K562 (cell line): ENCODE measurements around the gene SMC6. TPM values are rescaled to one million over a fixed set of nuclear protein-coding genes. Genes with fewer than 3 reads are reported as not detected.

Experiments used
- ARNT ChIP-seq, 2 experiments: fragments of 450-650 bp; IDR thresholded peaks; 2 replicates each; pipeline ENCODE4 v1.6.1; 2016; ENCODE audit warnings: mild to moderate bottlenecking in 1 of 2
- DPF2 ChIP-seq: fragments of 450-650 bp; IDR thresholded peaks from 2 replicates; pipeline ENCODE4 v1.6.1; 2016
- EP400 ChIP-seq: fragments of 450-650 bp; IDR thresholded peaks from 2 replicates; pipeline ENCODE4 v1.6.1; 2017; ENCODE audit warnings: antibody characterized with exemption, mild to moderate bottlenecking, moderate library complexity
- FOXK1 ChIP-seq: sonication (generic); formaldehyde crosslinking; IDR thresholded peaks from 2 replicates; pipeline ENCODE4 v1.8.0; 2022; ENCODE audit warnings: missing genetic modification reagents, mild to moderate bottlenecking, borderline replicate concordance
- HMBOX1 ChIP-seq: sonication (generic); IDR thresholded peaks from 2 replicates; pipeline ENCODE4 v1.6.1; 2016
- HNRNPH1 ChIP-seq: fragments of 200-400 bp; formaldehyde crosslinking; optimal IDR thresholded peaks from 2 replicates; pipeline ENCODE3; 2017; ENCODE audit warnings: low read depth, mild to moderate bottlenecking, low read length, moderate library complexity
- KLF10 ChIP-seq: fragments of 250-450 bp; sonication (Bioruptor Pico); IDR thresholded peaks from 2 replicates; pipeline ENCODE4 v1.6.1; 2021; ENCODE audit warnings: matching md5 sums
- MEF2D ChIP-seq: conservative IDR thresholded peaks from 2 replicates; pipeline ENCODE4 v1.6.1; 2016; ENCODE audit warnings: low read depth, missing genetic modification characterization, missing compliant biosample characterization
- NELFE ChIP-seq: IDR thresholded peaks from 2 replicates; pipeline ENCODE4 v1.6.1; 2011; ENCODE audit warnings: mild to moderate bottlenecking; ENCODE audit not compliant: insufficient read depth, insufficient read length
- SAFB2 ChIP-seq: fragments of 200-400 bp; formaldehyde crosslinking; IDR thresholded peaks from 2 replicates; pipeline ENCODE4 v1.6.1; 2018; ENCODE audit warnings: borderline replicate concordance, low read length, low read depth, moderate library complexity; ENCODE audit not compliant: severe bottlenecking
- SIX5 ChIP-seq, 2 experiments: IDR thresholded peaks; 2 replicates each; pipeline ENCODE4 v1.6.1; 2011; ENCODE audit warnings: low read length in 2 of 2, borderline replicate concordance in 1 of 2, low read depth in 1 of 2, mild to moderate bottlenecking in 1 of 2, moderate library complexity in 1 of 2; ENCODE audit not compliant: insufficient read depth in 1 of 2
- SMARCB1 ChIP-seq: IDR thresholded peaks from 2 replicates; pipeline ENCODE4 v1.6.1; 2011; ENCODE audit warnings: improper control_type of control experiment, low read depth; ENCODE audit not compliant: insufficient read length
- TCF3 ChIP-seq: sonication (generic); formaldehyde crosslinking; IDR thresholded peaks from 2 replicates; pipeline ENCODE4 v1.4.0; 2020; ENCODE audit warnings: mild to moderate bottlenecking, missing genetic modification reagents
- THAP7 ChIP-seq: fragments of 250-450 bp; sonication (Bioruptor Pico); IDR thresholded peaks from 2 replicates; pipeline ENCODE4 v1.5.0; 2021
- ZNF280A ChIP-seq: fragments of 450-650 bp; IDR thresholded peaks from 2 replicates; pipeline ENCODE4 v1.6.1; 2018; ENCODE audit warnings: mild to moderate bottlenecking, low read depth; ENCODE audit not compliant: partially characterized antibody
- ZNF668 ChIP-seq: fragments of 250-450 bp; sonication (Bioruptor Pico); IDR thresholded peaks from 2 replicates; pipeline ENCODE4 v1.8.0; 2022; ENCODE audit warnings: mild to moderate bottlenecking, inconsistent platforms
- polyA plus RNA-seq, 8 experiments: library from polyadenylated mRNA; depleted of rRNA in 4 of 8; stranded (reverse) in 5 of 8; unstranded in 3 of 8; fragments of >200 nt; fragmentation: Nextera tagmentation in 2 of 8; fragmentation: Illumina TruSeq in 1 of 8; extraction: Ambion mirVana in 2 of 8; extraction: Trizol in 1 of 8; gene quantifications; 2 replicates each; pipeline versions ENCODE4 v1.2.1 to v1.2.3, GENCODE V29; 2011 to 2014; ENCODE audit warnings: inconsistent platforms in 1 of 8, missing spikeins in 1 of 8
- total RNA-seq, 7 experiments: library from RNA; depleted of rRNA in 6 of 7; stranded (reverse); fragments of >200 nt in 6 of 7; fragmentation: Illumina TruSeq in 2 of 7; extraction: Trizol in 2 of 7; gene quantifications; 2 replicates each; pipeline versions ENCODE4 v1.2.1 to v1.2.3, GENCODE V29; 2011 to 2021; ENCODE audit warnings: low replicate concordance in 1 of 7
- TF ChIP-seq, protein P1 (sequence below): fragments of 450-650 bp; IDR thresholded peaks from 2 replicates; pipeline ENCODE4 v1.6.1; 2016; ENCODE audit warnings: mild to moderate bottlenecking
- TF ChIP-seq, protein P2 (sequence below): fragments of 450-650 bp; IDR thresholded peaks from 2 replicates; pipeline ENCODE4 v1.6.1; 2016; ENCODE audit warnings: borderline replicate concordance

Gene SMC6
- total and polyA plus RNA-seq, 9 of the 15 experiments (the other 6 are each of a cell fraction or from before 2014, with no cell fraction given): 14.2 to 75.9 (median 47.7) TPM

GRCh38 chr2:17710547-17711248 lies 42.9 kb downstream of the SMC6 start (continued):
- TF ChIP-seq ZNF280A: no peak
- TF ChIP-seq MEF2D (tag): no peak
- TF ChIP-seq ARNT (IDR thresholded peaks at IDR 0.05): 0 out of 4 replicates have a peak, but pooled peaks of 1 of the 2 experiments have one; percentile 35
- TF ChIP-seq NELFE: no peak
- no peak for TF ChIP-seq THAP7 (CRISPR knock-in tag)
- no peak for TF ChIP-seq KLF10 (CRISPR knock-in tag)
- no peak for TF ChIP-seq FOXK1 (CRISPR knock-in tag)
- TF ChIP-seq, protein P1, sequence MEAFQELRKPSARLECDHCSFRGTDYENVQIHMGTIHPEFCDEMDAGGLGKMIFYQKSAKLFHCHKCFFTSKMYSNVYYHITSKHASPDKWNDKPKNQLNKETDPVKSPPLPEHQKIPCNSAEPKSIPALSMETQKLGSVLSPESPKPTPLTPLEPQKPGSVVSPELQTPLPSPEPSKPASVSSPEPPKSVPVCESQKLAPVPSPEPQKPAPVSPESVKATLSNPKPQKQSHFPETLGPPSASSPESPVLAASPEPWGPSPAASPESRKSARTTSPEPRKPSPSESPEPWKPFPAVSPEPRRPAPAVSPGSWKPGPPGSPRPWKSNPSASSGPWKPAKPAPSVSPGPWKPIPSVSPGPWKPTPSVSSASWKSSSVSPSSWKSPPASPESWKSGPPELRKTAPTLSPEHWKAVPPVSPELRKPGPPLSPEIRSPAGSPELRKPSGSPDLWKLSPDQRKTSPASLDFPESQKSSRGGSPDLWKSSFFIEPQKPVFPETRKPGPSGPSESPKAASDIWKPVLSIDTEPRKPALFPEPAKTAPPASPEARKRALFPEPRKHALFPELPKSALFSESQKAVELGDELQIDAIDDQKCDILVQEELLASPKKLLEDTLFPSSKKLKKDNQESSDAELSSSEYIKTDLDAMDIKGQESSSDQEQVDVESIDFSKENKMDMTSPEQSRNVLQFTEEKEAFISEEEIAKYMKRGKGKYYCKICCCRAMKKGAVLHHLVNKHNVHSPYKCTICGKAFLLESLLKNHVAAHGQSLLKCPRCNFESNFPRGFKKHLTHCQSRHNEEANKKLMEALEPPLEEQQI: peak; percentile 49; the same call in 1 of the 2 replicates
- peak; percentile 66 for TF ChIP-seq SMARCB1
- peak; percentile 68 for TF ChIP-seq DPF2
- 0 out of 2 replicates have a peak, but pooled peaks have one; percentile 34 for TF ChIP-seq EP400
- TF ChIP-seq SIX5 (IDR thresholded peaks at IDR 0.05; ENCODE audit: borderline replicate concordance in 1 of 2, insufficient read depth in 1 of 2, low read depth in 1 of 2, low read length in 2 of 2): no peak
- peak; percentile 44; the same call in 1 of the 2 replicates for TF ChIP-seq HMBOX1
- no peak for TF ChIP-seq SAFB2
- 0 out of 2 replicates have a peak, but pooled peaks have one; percentile 4 for TF ChIP-seq TCF3 (CRISPR knock-in tag)
- TF ChIP-seq, protein P2, sequence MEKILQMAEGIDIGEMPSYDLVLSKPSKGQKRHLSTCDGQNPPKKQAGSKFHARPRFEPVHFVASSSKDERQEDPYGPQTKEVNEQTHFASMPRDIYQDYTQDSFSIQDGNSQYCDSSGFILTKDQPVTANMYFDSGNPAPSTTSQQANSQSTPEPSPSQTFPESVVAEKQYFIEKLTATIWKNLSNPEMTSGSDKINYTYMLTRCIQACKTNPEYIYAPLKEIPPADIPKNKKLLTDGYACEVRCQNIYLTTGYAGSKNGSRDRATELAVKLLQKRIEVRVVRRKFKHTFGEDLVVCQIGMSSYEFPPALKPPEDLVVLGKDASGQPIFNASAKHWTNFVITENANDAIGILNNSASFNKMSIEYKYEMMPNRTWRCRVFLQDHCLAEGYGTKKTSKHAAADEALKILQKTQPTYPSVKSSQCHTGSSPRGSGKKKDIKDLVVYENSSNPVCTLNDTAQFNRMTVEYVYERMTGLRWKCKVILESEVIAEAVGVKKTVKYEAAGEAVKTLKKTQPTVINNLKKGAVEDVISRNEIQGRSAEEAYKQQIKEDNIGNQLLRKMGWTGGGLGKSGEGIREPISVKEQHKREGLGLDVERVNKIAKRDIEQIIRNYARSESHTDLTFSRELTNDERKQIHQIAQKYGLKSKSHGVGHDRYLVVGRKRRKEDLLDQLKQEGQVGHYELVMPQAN: no peak
- TF ChIP-seq ZNF668: no peak
- TF ChIP-seq HNRNPH1: no peak
